ENCODE results near the gene BRD3OS. TPM values are rescaled to one million over a fixed set of nuclear protein-coding genes. Genes with fewer than 3 reads are reported as not detected.

Gene BRD3OS
- total and polyA plus RNA-seq, 2 of the 4 experiments (the other 2 are of a cell fraction), result 15.8 to 20.7 TPM

DNA sequence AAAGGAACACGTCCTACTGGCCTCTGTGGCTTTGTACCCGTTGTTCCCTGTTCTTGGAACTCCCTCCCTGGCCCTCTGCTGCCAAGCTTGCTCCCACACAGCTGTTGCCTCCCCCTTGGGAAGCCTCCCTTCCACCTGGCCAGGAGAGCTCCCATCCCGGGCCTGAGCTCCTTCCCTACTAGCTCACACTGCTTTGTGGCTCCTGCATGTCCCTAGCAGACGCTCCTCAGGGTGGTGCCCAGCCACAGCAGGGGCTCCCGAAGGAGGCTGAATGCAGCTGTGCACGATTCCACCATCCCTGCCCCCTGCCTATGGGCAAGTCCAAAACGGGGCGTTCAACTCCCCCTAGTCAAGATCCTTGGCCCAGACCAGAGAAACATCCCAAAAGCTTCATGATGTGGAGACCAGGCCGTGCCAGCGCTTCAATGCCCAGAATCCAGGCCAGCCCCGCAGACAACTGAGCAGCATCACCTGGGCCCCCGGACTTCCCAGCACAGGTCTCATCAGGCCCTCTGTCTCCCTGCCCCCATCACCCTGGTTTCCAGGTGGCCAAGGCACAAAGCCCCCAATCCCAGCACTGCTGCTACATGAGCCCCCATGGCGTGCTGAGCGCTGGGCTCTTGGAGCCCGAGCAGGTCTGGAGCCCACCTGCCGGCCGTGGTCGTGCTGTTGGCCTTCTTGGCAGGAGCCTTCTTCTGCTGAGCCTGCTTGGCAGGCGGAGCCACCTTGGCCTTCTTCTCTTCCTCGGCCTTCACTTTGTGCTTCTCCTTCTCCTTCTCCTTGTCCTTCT is 14.3 kb downstream of the BRD3OS start:
- Histone ChIP-seq H3K9me3 (ENCODE audit: control insufficient read depth, insufficient read depth, low read length) (no peaks in the 10 kb centered on the region), H3K79me1 (ENCODE audit: low read depth in 1 of 2, low read length in 2 of 2) (peaks cover 7 to 19% of the 10 kb centered on the region in 2 experiments; a peak in 3 of 4 replicates), H3K18ac (ENCODE audit: low read depth, low read length) (no peak overlapping the region), H4K8ac (ENCODE audit: low read depth in 2 of 2, low read length in 2 of 2) (no peak overlapping the region), H3K9me1 (ENCODE audit: insufficient read depth, low read length) (no peaks in the 10 kb centered on the region), H3K4ac (ENCODE audit: low read depth, low read length) (no peak overlapping the region), H2AK9ac (replicated peaks; ENCODE audit: low read depth, low read length, poor library complexity) (no peak overlapping the region), H3K36me3 (ENCODE audit: control insufficient read depth, insufficient read depth, low read length) (peaks cover 58% of the 10 kb centered on the region), H3K9ac (ENCODE audit: low read depth, low read length) (no peak overlapping the region), H3K27me3 (ENCODE audit: control insufficient read depth, insufficient read depth, low read length) (no peaks in the 10 kb centered on the region), H4K91ac (ENCODE audit: insufficient read depth, low read depth, low read length) (no peak overlapping the region), H3K27ac (ENCODE audit: insufficient read depth, low read length) (no peak overlapping the region), H2AK5ac (ENCODE audit: low read depth, low read length) (no peak overlapping the region), H3K4me1 (ENCODE audit: control insufficient read depth, insufficient read depth, low read length) (no peaks in the 10 kb centered on the region), H2BK20ac (ENCODE audit: low read depth, low read length) (no peak overlapping the region), H2BK15ac (ENCODE audit: low read depth, low read length) (no peak overlapping the region), H3K14ac (replicated peaks; ENCODE audit: low read depth, low read length) (no peak overlapping the region), H3K4me3 (ENCODE audit: insufficient read depth, low read depth, low read length) (no peak overlapping the region), H3K4me2 (ENCODE audit: low read depth, low read length) (no peak overlapping the region), H4K20me1 (ENCODE audit: insufficient read depth, low read length) (peaks cover 6% of the 10 kb centered on the region; the same call in 1 of the 2 replicates), H3K23ac (ENCODE audit: low read depth, low read length) (no peak overlapping the region), H2BK120ac (ENCODE audit: low read depth, low read length) (no peak overlapping the region), H4K5ac (ENCODE audit: low read depth, low read length) (no peak overlapping the region), H2BK5ac (ENCODE audit: low read depth, low read length, poor library complexity, severe bottlenecking) (no peak overlapping the region), H2AFZ (replicated peaks; ENCODE audit: low read length, poor library complexity) (no peak overlapping the region), H3K56ac (ENCODE audit: extremely low read depth, insufficient read depth, low read length) (no peak overlapping the region)
- intact Hi-C loops (cut with micrococcal nuclease), result no loop called here
- BruUV-seq (replicated peaks), result no TSS peak
- dilution Hi-C loops (cut with HindIII; ENCODE audit: low sequenced_read_pairs, unreplicated experiment), result no loop called here
- TF ChIP-seq ELK1 (IDR thresholded peaks at IDR 0.05; ENCODE audit: borderline replicate concordance, low read depth, low read length) (no peak), SMC3 (IDR thresholded peaks at IDR 0.05; ENCODE audit: low read depth, low read length) (no peak), RCOR1 (IDR thresholded peaks at IDR 0.05; ENCODE audit: insufficient replicate concordance, low read length) (no peak), BHLHE40 (IDR thresholded peaks at IDR 0.05; ENCODE audit: low read depth, low read length) (no peak), MAZ (IDR thresholded peaks at IDR 0.05; ENCODE audit: borderline replicate concordance, low read depth, low read length) (no peak), CTCF (conservative IDR thresholded peaks at IDR 0.05; ENCODE audit: low read depth, low read length) (no peak), CEBPB (IDR thresholded peaks at IDR 0.05; ENCODE audit: low read depth, low read length) (no peak), MAFK (IDR thresholded peaks at IDR 0.05; ENCODE audit: low read depth, low read length) (no peak), RFX5 (IDR thresholded peaks at IDR 0.05; ENCODE audit: low read depth, low read length) (no peak), CHD1 (IDR thresholded peaks at IDR 0.05; ENCODE audit: low read depth, low read length) (no peak), RAD21 (IDR thresholded peaks at IDR 0.05; ENCODE audit: low read length) (no peak)
- TF ChIP-seq, protein P1, sequence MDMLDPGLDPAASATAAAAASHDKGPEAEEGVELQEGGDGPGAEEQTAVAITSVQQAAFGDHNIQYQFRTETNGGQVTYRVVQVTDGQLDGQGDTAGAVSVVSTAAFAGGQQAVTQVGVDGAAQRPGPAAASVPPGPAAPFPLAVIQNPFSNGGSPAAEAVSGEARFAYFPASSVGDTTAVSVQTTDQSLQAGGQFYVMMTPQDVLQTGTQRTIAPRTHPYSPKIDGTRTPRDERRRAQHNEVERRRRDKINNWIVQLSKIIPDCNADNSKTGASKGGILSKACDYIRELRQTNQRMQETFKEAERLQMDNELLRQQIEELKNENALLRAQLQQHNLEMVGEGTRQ (IDR thresholded peaks at IDR 0.05; ENCODE audit: low read depth, low read length), result no peak
- CTCF ChIA-PET, result no interaction called here
- in situ Hi-C loops (cut with MboI; ENCODE audit: low sequenced_read_pairs), result no loop called here
- POLR2A ChIA-PET (ENCODE audit: unreplicated experiment), result no interaction called here
- WGBS, 2 experiments (ENCODE audit: extremely low coverage in 2 of 2, insufficient read length in 1 of 2), result 95% methylated on average over 9 of the region's 20 CpGs; no CpG with 5 or more reads in 1 of the 2 experiments
- ATAC-seq (ENCODE audit: low read depth) (no peak), DNase-seq (no peak)
